ENCODE measurements around the gene JAG1.

GRCh38 chr20:10658876-10659632 lies 14.7 kb downstream of the JAG1 start:
- TF ChIP-seq EZH2phosphoT487 (IDR thresholded peaks at IDR 0.05; ENCODE audit: insufficient read depth, low read depth) (no peak), EZH2 (IDR thresholded peaks at IDR 0.05; ENCODE audit: insufficient read depth, poor library complexity, severe bottlenecking) (no peak)

All from GM23248 (cell line).